ENCODE results near the gene CCSER2.
"Not testable (repeated sequence)": the region's sequence is repeated elsewhere in the genome, so short reads cannot be mapped to it uniquely, and the experiment has no call there.

CCSER2 gene

GRCh38 chr10:84328418-84329195 lies at the start of gene CCSER2:
CCSER2 (plus strand) TSS chr10:84328589; CDS start chr10:84371053, 42,464 bp downstream.
- peak; percentile 89 for DNase-seq (ENCODE audit: low read depth)

- not testable (repeated sequence) for DNase-seq (ENCODE audit: low read depth)
Observed at GRCh38 chr10:84279876-84280475, 48.4 kb upstream of the CCSER2 start.

GRCh38 chr10:84286695-84287094 lies 41.7 kb upstream of the CCSER2 start:
- DNase-seq (ENCODE audit: low read depth): no peak

GRCh38 chr10:84288151-84288550 lies 40.2 kb upstream of the CCSER2 start:
- no peak for DNase-seq (ENCODE audit: low read depth)

GRCh38 chr10:84289521-84290200 lies 38.7 kb upstream of the CCSER2 start:
- DNase-seq (ENCODE audit: low read depth): no peak

- DNase-seq (ENCODE audit: low read depth): no peak
Observed at GRCh38 chr10:84290235-84290634, 38.2 kb upstream of the CCSER2 start.

DNA sequence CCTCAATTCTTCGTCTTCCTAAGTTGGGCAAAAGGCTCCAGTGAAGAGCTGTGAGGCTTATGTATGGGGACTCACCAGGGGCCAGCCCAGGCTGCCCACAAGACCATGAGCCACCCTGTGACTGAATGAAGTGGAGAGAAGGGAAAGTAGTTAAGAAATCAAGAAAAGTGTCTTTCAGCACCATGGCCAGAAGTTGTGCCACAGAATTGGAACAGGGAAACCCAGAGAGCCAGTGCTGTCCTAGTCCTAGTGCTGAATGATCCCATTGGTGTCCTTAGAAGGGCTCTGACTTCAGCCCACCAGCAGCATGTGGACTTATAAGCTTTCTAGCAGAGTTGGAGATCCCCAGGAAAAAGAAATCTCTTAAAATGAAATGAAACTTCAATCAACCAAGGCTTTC lies 37.0 kb upstream of the CCSER2 start:
- no peak for DNase-seq (ENCODE audit: low read depth)

GRCh38 chr10:84292502-84292901 lies 35.9 kb upstream of the CCSER2 start:
- DNase-seq (ENCODE audit: low read depth): no peak

DNA sequence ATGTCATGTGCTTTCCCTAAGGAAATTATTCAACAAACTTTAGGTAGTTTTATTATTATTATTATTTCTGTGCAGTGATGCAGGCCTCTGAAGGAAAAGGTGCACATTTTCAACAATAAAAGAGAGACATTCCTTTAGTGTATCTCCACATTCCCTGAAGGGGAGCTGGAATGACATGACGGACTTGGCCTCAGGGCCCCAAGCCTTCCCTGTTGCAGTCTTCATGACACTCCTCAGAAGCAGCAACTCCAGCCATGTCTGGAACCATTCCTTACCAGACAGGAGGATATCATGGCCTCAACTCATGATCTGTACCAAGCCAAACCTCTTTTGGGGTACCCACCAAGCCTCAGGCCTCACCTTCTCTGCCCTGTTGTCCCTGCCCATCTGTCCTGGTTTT lies 35.2 kb upstream of the CCSER2 start:
- DNase-seq (ENCODE audit: low read depth): no peak

DNA sequence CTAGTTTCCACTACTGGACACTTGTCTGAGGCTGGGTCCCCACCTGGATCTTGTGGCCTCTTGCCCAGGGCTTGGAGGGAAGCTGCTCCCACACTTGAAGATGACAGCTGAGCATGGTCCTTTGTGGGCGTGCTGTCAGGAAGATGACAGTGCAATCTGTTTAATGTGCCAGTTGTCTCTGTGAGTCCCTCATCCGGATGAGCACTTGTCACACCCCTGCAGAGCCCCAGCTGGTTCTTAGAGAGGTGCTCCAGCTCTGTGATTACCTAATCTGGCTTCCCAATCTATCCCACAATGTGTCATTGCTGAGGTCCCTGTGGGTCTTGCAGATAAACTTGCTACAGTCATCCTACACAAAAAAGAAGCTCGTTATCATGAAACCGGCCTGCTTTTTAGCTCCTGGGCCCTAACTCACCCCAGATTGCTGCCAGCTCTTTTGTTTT lies 34.8 kb upstream of the CCSER2 start:
- no peak for DNase-seq (ENCODE audit: low read depth)

GRCh38 chr10:84294766-84295447 lies 33.5 kb upstream of the CCSER2 start:
- no peak for DNase-seq (ENCODE audit: low read depth)

DNA sequence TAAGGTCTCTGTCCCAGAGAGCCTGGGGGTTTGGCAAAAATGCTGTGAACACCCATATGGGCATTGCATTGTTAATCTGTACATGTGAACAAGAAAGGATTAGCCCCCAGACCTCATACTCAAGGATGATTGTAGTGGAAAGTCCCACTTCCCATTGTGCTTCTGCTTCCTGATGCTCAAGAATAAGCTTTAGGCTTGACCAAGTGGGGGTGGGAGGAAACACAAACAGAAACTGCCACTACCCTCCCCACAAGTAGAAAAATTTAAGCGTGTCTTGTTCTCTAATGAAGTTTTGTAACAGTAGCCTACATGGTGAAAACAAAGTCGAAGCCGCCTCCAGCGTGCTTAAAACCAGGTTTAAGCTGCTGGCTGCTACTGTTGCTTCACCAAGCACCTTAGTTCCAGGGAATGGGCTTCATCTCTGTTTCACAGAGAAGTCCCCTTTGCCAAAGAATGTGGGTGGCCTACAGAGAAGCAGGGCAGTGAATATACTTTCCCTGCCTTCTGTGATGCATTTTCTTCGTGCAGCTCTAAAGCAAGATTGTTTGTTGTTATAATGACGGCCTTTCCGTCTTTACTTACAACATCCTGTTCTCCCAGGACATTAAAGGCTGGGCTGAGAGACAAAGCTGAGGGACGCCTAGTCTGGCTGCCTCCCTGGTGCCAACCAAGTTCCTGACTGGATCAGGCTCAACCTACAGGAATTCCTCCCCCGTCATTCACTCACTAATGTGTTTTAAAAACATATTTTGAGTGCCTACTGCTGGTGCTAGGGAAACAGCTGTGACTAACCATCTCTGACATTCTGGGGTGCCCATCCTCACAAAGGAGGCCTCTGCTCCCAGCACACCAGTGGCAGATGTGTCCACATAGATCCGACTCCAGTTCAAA lies 32.1 kb upstream of the CCSER2 start:
- DNase-seq (ENCODE audit: low read depth): peak; percentile 31

- DNase-seq (ENCODE audit: low read depth): no peak
Observed at GRCh38 chr10:84298057-84298456, 30.3 kb upstream of the CCSER2 start.

- DNase-seq (ENCODE audit: low read depth): no peak
Observed at GRCh38 chr10:84302223-84302622, 26.2 kb upstream of the CCSER2 start.

DNA sequence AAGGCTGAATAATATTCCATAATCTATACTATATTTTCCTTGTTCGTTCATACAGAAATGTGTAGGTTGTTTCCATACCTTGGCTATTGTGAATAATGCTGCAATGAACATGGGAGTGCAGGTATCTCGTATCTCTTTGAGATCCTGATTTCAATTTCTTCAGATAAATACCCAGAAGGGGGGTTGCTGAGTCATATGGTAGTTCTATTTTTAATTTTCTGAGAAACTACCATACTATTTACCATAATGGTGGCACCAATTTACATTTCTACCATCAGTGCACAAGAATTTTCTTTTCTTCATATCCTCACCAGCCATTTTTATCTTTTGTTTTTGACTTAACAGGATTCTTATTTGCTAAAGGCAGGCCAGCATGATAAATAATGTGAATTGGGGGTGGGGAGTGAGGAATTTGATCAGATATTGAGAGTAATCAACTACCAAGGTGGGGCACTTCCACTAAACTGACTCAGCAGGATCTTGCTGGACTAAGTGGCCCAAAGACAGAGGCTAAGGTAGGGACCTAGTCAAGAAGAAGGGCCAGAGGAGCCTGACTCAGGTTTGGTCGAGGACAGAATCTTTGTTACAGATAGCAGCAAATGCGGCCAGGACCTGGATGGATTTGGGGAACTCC lies 21.5 kb upstream of the CCSER2 start:
- no peak for DNase-seq (ENCODE audit: low read depth)

GRCh38 chr10:84308021-84308420 lies 20.4 kb upstream of the CCSER2 start:
- DNase-seq (ENCODE audit: low read depth): no peak

- no peak for DNase-seq (ENCODE audit: low read depth)
Observed at GRCh38 chr10:84308481-84309304, 19.7 kb upstream of the CCSER2 start.

- no peak for DNase-seq (ENCODE audit: low read depth)
Observed at GRCh38 chr10:84310470-84310869, 17.9 kb upstream of the CCSER2 start.

DNA sequence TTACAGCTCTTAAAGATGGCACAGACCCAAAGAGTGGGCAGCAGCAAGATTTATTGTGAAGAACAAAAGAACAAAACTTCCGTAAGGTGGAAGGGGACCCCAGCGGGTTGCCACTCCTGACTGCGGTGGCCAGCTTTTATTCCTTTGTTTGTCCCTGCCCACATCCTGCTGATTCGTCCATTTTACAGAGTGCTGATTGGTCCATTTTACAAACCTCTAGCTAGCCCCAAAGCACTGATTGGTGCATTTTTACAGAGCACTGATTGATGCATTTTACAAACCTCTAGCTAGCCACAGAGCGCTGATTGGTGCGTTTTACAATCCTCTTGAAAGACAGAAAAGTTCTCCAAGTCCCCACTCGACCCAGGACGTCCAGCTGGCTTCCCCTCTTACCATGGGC lies 16.8 kb upstream of the CCSER2 start:
- DNase-seq (ENCODE audit: low read depth): no peak

DNA sequence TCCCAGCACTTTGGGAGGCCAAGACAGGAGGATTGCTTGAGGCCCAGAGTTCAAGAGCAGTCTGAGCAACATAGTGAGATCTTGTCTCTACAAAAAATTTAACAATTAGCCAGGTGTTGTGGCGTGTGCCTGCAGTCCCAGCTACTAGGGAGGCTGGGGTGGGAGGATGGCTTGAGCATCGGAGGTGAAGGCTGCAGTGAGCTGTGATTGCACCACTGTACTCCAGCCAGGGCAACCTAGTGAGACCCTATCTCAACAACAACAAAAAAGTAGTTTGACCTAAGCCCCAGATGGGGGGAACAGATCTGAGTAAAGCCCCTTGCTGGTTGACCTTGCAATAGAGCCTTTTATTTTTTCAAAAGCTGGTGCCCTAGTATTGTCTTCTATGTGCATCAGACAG lies 15.6 kb upstream of the CCSER2 start:
- DNase-seq (ENCODE audit: low read depth): no peak
